Measurements from ENCODE around the gene GPR84. TPM values are rescaled to one million over a fixed set of nuclear protein-coding genes. Genes with fewer than 3 reads are reported as not detected.

Gene GPR84
- 0.11 TPM in 1 of 2 replicates, not detected in the other for total RNA-seq (2014; rRNA removed; shearing (Covaris generic))
- polyA plus RNA-seq (2015; cell fraction: cytosol; rRNA removed), result 0.25 and 0.76 TPM in 2 replicates
- 0.52 and 0.73 TPM in 2 replicates for polyA plus RNA-seq (2015; cell fraction: nucleus; rRNA removed)

- in situ Hi-C loops (cut with HindIII; ENCODE audit: low pct_unique_long_range_greater_than_20kb, low sequenced_read_pairs), result no loop called here
- DNase-seq (ENCODE audit: low read depth, low spot score), result no peak
These were observed at the start of gene GPR84 for GRCh38 chr12:54364413-54364812. GPR84 (minus strand) TSS chr12:54364486; CDS start chr12:54363851, 635 bp downstream.

DNA sequence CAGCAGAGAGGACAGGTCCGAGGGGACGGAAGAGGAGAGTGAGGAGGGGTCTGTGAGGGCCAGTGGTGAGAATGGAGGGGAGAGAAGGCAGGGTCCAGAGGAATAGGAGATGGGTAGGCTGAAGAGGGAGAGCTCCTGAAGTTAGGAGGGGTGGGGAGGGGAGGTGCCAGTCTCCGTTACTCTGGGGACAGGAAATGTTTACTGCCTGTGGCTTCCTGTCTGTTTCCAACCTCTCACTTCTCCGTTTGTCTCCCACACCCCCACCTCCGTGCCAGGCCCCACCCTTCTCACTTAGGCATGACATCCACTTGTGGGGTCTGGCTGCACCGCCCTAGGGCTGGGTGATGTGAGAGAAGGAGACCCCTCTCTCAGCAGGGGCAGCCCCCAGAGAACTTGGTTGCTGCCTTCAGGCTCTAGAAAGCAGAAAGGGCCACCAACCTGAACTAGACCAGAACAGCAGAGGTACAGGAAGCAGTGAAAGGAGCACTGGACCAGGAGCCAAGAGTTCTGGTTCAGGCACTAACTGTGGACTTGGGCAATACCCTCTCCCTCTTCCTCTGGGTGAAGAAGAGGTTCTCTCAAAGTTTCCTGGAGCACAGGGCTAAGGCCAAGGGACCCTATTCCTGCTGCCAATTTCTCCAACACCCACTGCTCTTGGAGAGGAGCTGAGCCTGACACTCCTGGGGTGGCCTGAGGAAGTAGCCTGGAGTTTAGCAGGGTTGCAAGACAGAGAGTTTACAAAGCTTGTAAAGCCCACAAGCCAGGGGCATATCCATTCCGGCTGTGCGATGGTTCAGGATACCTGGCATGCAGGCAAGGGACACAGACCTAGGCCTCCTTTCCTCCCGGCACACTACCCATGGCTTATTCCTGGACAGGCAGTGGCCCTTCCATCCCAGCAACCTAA lies 49.3 kb upstream of the GPR84 start:
- DNase-seq (ENCODE audit: low read depth, low spot score), result no peak
- in situ Hi-C loops (cut with HindIII; ENCODE audit: low pct_unique_long_range_greater_than_20kb, low sequenced_read_pairs), result no loop called here

- in situ Hi-C loops (cut with HindIII; ENCODE audit: low pct_unique_long_range_greater_than_20kb, low sequenced_read_pairs), result no loop called here
- no peak for DNase-seq (ENCODE audit: low read depth, low spot score)
These were observed 48.5 kb upstream of the GPR84 start for GRCh38 chr12:54412786-54413185.

DNA sequence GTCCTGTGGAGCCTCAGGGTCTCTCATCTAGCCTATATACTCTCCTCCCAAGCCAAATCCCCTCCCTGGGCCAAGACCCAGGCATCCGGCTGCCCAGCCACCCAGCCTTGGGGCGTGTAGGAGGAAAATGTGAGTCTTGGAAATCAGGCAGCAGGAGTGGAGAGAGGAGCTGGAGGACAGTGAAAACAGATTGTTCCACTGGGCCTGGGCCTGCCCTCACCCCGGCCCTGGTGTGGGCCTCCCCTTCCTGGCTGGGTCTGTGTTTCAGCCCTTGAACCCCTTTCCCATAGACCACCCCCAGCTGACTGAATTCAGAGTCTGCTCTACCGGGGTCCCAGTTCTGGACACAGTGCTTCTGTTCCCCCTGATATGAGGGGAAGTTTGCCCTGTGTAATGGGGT lies 48.1 kb upstream of the GPR84 start:
- in situ Hi-C loops (cut with HindIII; ENCODE audit: low pct_unique_long_range_greater_than_20kb, low sequenced_read_pairs), result no loop called here
- DNase-seq (ENCODE audit: low read depth, low spot score), result no peak

GRCh38 chr12:54411391-54412241 lies 47.3 kb upstream of the GPR84 start:
- DNase-seq (ENCODE audit: low read depth, low spot score), result peak; percentile 59
- in situ Hi-C loops (cut with HindIII; ENCODE audit: low pct_unique_long_range_greater_than_20kb, low sequenced_read_pairs), result no loop called here

GRCh38 chr12:54409267-54409666 lies 45.0 kb upstream of the GPR84 start:
- DNase-seq (ENCODE audit: low read depth, low spot score), result no peak
- in situ Hi-C loops (cut with HindIII; ENCODE audit: low pct_unique_long_range_greater_than_20kb, low sequenced_read_pairs), result no loop called here

- in situ Hi-C loops (cut with HindIII; ENCODE audit: low pct_unique_long_range_greater_than_20kb, low sequenced_read_pairs), result no loop called here
- no peak for DNase-seq (ENCODE audit: low read depth, low spot score)
These were observed 43.1 kb upstream of the GPR84 start for GRCh38 chr12:54407183-54407905.

GRCh38 chr12:54405573-54405972 lies 41.3 kb upstream of the GPR84 start:
- DNase-seq (ENCODE audit: low read depth, low spot score), result no peak
- in situ Hi-C loops (cut with HindIII; ENCODE audit: low pct_unique_long_range_greater_than_20kb, low sequenced_read_pairs), result no loop called here

DNA sequence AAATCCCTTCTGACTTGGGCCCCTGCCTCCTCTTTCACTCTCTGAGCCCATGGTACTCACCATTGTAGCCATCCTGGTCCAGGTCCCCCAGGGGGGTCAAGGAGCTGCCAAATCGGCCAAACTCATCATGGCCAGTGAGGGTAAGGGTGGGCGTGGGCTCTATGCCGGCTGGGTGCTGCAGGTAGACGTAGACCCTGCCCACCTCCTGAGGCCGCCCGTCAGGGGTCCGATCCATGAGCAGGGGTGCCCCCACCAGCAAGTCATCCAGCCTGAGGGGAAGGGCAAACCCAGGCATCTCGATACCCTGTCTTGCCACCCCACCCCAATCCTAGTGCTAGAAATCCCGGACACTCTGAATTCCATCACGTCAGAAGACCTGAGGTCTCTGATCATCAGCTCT lies 40.8 kb upstream of the GPR84 start:
- in situ Hi-C loops (cut with HindIII; ENCODE audit: low pct_unique_long_range_greater_than_20kb, low sequenced_read_pairs), result no loop called here

DNA sequence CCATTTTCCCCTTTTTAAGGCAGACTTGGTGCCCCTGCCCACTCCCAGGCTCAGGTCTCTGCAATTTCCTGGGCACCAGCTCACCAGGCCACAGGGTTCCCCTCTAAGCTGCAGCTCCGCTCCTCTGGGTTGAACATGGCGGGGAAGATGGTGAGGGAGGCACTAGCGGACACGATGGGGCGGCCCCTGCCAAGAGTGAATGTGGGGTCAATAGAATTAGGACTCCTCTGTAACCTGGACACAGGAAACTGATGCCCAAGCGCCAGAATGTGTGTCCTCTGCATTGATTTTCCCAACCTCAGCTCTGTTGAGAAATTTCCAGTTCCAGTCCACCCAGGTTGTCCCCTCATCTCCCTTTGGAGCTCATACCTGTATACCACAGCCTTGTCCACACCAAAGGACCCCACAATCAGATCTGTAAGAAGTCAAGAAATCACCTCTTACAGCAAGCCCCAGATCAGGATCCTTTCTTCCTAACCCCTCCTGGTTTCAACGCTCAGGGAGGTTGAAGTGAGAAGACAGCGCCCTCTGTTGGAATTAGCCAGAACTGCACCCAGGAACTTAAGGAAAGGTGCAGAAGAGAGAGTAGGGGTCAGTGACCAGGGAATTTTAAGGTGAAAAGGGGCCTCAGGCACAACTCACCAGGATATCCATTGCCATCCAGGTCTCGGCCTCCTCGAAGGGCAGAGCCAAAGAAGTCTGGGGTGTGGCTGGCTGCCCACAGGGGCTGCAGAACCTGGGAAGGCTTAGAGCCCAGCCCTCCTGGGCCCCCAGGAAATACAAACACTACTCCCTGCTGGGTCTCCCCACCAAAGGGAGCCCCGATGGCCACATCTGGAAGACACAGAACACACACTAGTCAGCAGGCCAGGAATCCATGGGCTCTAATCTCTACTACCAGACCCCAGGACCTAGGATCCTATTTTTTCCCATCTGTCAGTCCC lies 40.0 kb upstream of the GPR84 start:
- in situ Hi-C loops (cut with HindIII; ENCODE audit: low pct_unique_long_range_greater_than_20kb, low sequenced_read_pairs), result no loop called here
- DNase-seq (ENCODE audit: low read depth, low spot score), result peak; percentile 68

More for the DNA sequence above, 40.8 kb upstream of the GPR84 start:
- DNase-seq (ENCODE audit: low read depth, low spot score), result no peak

GRCh38 chr12:54401119-54401518 lies 36.8 kb upstream of the GPR84 start:
- DNase-seq (ENCODE audit: low read depth, low spot score), result peak; percentile 24
- in situ Hi-C loops (cut with HindIII; ENCODE audit: low pct_unique_long_range_greater_than_20kb, low sequenced_read_pairs), result no loop called here

DNA sequence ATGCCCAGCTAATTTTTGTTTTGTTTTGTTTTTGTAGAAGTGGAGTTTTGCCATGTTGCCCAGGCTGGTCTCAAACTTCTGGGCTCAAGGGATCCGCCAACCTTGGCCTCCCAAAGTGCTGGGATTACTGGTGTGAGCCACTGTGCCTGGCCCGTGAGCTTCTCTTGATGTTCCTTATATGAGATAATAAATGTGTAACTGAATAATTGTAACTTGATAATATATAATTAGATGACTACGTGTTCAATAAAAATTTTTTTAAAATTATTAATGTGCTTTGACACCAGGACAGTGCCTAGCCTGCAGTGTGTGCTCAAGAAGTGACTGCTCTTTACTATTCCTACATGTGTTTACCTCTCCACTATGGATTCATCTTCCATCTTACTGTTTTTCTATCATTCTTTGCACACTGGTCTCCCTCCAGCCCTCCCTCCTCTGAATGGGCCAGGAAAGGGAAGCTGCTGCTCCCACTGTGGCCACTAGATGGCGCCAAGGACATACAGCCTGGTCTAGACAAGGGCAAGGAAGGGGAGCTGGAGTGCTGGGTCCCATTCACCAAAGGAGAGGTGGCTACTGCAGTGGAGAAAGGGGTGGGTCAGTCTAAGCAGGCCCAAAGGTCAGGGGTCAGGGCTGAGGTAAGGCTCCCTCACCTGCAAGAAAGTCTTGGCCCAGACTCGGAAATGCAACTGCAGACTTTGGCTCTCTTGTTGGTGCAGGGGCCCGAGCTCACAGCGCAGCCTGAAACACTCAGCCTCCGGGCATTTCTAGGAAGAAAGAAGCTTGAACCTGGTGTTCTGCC lies 34.9 kb upstream of the GPR84 start:
- peak; percentile 90 for DNase-seq (ENCODE audit: low read depth, low spot score)
- in situ Hi-C loops (cut with HindIII; ENCODE audit: low pct_unique_long_range_greater_than_20kb, low sequenced_read_pairs), result no loop called here

- no peak for DNase-seq (ENCODE audit: low read depth, low spot score)
- in situ Hi-C loops (cut with HindIII; ENCODE audit: low pct_unique_long_range_greater_than_20kb, low sequenced_read_pairs), result no loop called here
These were observed 33.9 kb upstream of the GPR84 start for GRCh38 chr12:54398218-54398617.

GRCh38 chr12:54397157-54397556 lies 32.9 kb upstream of the GPR84 start:
- in situ Hi-C loops (cut with HindIII; ENCODE audit: low pct_unique_long_range_greater_than_20kb, low sequenced_read_pairs), result no loop called here
- no peak for DNase-seq (ENCODE audit: low read depth, low spot score)

GRCh38 chr12:54395545-54395944 lies 31.3 kb upstream of the GPR84 start:
- in situ Hi-C loops (cut with HindIII; ENCODE audit: low pct_unique_long_range_greater_than_20kb, low sequenced_read_pairs), result no loop called here

DNA sequence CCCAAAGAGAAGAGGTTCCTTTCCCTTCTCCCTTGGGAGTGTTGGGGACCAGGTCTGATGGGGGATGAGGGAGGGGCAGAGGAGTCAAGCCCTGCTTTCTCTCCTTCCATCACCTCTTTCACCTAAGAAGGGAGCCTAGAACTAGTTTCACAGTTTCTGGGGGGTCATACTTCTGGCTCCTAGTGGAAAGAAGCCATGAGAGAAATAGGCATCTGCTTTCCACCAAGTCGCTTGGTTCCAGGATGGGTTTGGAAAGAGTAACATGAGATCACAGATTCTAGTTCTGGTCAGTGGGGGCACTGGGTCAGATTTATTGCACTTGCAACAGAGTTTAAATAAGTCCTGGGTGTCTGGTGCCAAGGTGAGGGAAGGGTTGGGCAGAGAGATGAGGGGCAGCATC lies 30.7 kb upstream of the GPR84 start:
- DNase-seq (ENCODE audit: low read depth, low spot score), result no peak
- in situ Hi-C loops (cut with HindIII; ENCODE audit: low pct_unique_long_range_greater_than_20kb, low sequenced_read_pairs), result no loop called here

More at GRCh38 chr12:54395545-54395944, 31.3 kb upstream of the GPR84 start:
- DNase-seq (ENCODE audit: low read depth, low spot score), result no peak

All from SK-MEL-5 (cell line).